Activated CD4-positive, alpha-beta T cell treated with anti-CD3 and anti-CD28 coated beads, Interleukin-2, amount 50 U/mL, for 16 hours (primary cell): ENCODE measurements around the gene SCLT1.

ENCODE experiments used
- DNase-seq: peaks from one replicate; pipeline ENCODE4 v3.0.0-alpha.2; 2020

Gene SCLT1

GRCh38 chr4:128954941-128955340 is 138.4 kb downstream of the SCLT1 start:
- DNase-seq = no peak

- DNase-seq = no peak
Measured at GRCh38 chr4:128951316-128951715, 142.0 kb downstream of the SCLT1 start.

- DNase-seq = no peak
Measured at GRCh38 chr4:128950796-128951195, 142.5 kb downstream of the SCLT1 start.

GRCh38 chr4:128946916-128947315 is 146.4 kb downstream of the SCLT1 start:
- DNase-seq = no peak

GRCh38 chr4:128942607-128943006 is 150.7 kb downstream of the SCLT1 start:
- no peak for DNase-seq

- no peak for DNase-seq
Measured at GRCh38 chr4:128940971-128941370, 152.4 kb downstream of the SCLT1 start.

- no peak for DNase-seq
Measured at GRCh38 chr4:128930051-128930450, 163.3 kb downstream of the SCLT1 start.

- DNase-seq = no peak
Measured at GRCh38 chr4:128924951-128925350, 168.4 kb downstream of the SCLT1 start.

GRCh38 chr4:128921954-128922353 is 171.4 kb downstream of the SCLT1 start:
- no peak for DNase-seq

GRCh38 chr4:128917781-128918180 is 175.6 kb downstream of the SCLT1 start:
- no peak for DNase-seq

GRCh38 chr4:128916832-128917231 is 176.5 kb downstream of the SCLT1 start:
- no peak for DNase-seq

- DNase-seq = no peak
Measured at GRCh38 chr4:128915544-128915943, 177.8 kb downstream of the SCLT1 start.

GRCh38 chr4:128913228-128913627 is 180.1 kb downstream of the SCLT1 start:
- no peak for DNase-seq

GRCh38 chr4:128908735-128909134 is 184.6 kb downstream of the SCLT1 start:
- no peak for DNase-seq

- no peak for DNase-seq
Measured at GRCh38 chr4:128907981-128908380, 185.4 kb downstream of the SCLT1 start.

GRCh38 chr4:128906581-128906980 is 186.8 kb downstream of the SCLT1 start:
- DNase-seq = no peak

- DNase-seq = no peak
Measured at GRCh38 chr4:128904821-128905220, 188.5 kb downstream of the SCLT1 start.

GRCh38 chr4:128880662-128881061 is 212.7 kb downstream of the SCLT1 start:
- no peak for DNase-seq

GRCh38 chr4:128879971-128880370 is 213.4 kb downstream of the SCLT1 start:
- no peak for DNase-seq

GRCh38 chr4:128879283-128879682 is 214.1 kb downstream of the SCLT1 start:
- DNase-seq = no peak

GRCh38 chr4:128877934-128878333 is 215.4 kb downstream of the SCLT1 start:
- no peak for DNase-seq

GRCh38 chr4:128876200-128876599 is 217.1 kb downstream of the SCLT1 start:
- DNase-seq = no peak

- DNase-seq = no peak
Measured at GRCh38 chr4:128871948-128872347, 221.4 kb downstream of the SCLT1 start.

- DNase-seq = no peak
Measured at GRCh38 chr4:128869776-128870509, 223.4 kb downstream of the SCLT1 start.

- no peak for DNase-seq
Measured at GRCh38 chr4:128868758-128869157, 224.6 kb downstream of the SCLT1 start.
